RPMI8226 (cell line): ENCODE measurements around the gene TRIM67.
A peak's percentile ranks its signal among the peaks of the same experiment; 100 is the strongest.

ENCODE experiments used
- DNase-seq: peaks from one replicate; pipeline ENCODE4 v3.0.0-alpha.2; 2015

TRIM67 gene

DNA sequence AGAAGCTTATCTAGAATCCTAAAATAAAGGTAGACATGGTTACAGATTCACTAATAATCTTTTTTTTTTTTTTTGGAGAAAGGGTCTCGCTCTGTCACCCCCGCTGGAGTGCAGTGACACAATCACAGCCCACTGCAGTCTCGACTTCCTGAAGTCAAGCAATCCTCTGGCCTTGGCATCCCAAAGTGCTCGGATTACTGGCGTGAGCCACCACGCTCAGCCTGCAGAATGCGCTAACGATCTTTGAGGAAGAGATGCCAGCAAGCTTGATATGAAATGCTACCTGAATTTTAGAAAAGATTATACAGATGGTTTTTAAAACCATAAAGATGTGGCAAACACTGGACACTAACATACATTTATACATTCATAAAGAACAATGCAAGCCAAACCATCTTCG is 75.1 kb downstream of the TRIM67 start:
- no peak for DNase-seq

DNA sequence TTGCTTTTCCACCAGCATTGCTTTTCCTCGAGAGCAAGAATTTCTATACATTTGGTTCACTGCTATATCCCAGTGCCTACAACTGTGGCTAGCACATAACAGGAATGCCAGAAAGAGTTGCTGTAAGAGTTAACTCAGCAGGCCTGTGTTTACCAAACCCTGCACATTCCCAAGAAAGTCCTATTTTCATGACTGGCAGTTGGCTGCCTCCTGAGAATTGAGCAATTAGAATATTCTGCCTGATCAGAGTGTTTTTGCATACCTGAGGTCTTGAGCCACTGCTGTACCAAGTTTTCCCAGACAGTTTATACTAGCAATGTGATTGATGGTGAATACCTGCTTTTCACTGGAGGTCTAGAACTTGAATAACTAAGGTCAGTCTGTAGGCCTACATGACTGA is 76.4 kb downstream of the TRIM67 start:
- DNase-seq: no peak

DNA sequence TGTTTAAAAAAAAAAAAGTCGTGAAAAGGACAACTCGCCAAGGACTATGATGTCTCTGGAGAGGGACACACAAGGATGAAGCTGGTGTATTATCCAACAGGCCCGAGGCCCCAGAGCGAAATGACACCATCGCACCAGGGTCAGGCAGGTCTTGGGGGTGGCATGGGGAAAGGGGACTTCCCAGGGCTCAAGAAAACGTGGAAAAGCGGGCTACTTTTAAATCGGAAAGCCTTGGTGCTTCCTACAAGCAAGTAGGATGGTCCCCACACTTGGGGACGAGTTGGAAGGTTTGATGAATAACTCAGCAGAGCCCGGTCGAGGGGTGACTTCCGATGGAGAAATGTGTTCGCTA is 78.6 kb downstream of the TRIM67 start:
- no peak for DNase-seq

DNA sequence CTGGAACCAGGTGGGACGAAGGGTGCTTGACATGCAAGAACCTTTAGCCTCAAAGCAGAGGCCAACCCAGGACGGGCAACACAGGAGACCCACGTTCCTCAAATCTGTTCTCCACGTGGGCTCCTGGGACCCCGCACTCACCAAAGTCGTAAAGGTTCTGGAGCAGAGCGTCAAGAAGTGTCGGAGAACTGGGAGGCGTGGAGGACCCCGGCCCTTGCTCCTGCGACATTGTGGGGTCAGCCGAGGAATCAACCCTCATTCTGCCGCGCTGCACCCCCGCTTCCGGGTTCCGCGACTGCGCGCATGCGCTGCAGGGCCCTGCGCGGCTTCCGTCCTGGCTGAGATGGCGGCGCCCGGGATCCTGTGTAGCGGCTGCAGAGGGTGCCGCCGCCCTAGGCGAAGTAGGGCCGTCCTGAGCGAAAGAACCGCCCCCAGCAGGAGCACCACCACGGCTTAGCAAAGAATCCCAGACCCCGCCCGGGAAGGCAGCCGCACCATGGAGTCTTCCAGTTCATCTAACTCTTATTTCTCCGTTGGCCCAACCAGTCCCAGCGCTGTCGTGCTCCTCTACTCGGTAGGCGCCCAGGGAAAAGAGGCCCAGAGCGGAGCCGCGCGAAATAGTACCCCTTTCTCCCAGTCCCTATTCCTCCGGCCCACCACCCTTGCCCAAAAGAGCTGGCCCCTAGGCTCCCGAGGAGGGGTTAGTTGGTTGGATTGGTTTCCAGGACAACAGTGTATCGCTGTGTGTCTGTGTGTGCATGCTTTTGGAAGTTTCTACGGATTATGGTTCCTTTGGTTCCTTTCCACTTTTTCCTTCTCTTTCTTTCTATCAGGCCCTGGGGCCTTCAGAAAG is 79.3 kb downstream of the TRIM67 start, which contains the start of gene GNPAT:
TSS of gene GNPAT (plus strand) at position 330 of the 853 bp plus-strand sequence. CDS start at position 497, 167 bp downstream.
- peak; percentile 94 for DNase-seq

DNA sequence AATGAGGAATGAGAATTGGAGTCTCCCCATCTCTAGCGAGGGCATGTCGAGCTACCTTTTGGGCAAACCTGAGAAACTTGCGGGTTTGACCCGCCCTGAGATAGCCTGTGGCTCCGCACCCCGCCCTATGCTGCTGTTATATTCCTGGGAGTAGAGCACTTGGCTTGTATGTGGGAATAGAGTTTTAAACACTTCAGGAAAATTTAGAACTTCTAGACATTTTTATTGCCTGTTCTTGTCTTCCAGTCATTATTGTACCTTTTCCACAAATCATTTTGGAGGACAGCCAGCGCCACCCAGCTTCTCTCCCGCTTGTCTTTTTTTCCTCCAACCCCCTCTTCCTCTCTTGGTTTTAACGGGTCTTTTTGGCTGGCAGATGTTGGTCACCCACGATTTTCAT is 79.9 kb downstream of the TRIM67 start:
- peak; percentile 61 for DNase-seq

DNA sequence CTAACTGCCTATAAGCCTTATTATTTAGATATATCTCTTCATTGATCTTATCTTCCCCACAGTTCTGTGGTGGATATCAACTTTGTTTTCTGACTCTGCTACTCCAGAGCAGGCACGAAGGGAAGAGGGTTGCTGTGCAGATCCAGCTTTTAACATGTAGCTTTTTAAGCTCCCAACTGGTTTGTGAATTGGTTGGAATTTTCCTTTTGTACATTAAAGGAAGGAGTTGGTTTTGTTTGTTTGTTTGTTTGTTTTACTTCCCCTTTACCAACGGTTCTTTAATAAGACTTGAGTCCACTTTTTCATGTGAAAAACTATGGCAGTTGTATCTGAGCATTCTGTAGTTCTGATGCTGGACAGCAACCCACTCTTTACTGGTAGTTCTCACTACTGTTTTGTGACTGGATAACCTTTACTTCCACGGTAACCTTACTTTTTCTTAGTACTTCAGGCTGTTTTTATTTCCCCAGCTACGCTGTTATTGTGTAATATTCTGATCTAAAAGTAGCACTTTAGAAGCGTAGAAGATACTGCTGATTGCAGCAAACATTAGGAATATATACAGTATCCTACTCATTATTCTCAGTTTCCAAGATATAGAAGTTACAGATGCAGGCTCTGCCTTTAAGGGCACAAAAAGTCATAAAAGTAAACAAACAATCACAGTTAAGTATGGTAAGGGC is 80.8 kb downstream of the TRIM67 start:
- no peak for DNase-seq

DNA sequence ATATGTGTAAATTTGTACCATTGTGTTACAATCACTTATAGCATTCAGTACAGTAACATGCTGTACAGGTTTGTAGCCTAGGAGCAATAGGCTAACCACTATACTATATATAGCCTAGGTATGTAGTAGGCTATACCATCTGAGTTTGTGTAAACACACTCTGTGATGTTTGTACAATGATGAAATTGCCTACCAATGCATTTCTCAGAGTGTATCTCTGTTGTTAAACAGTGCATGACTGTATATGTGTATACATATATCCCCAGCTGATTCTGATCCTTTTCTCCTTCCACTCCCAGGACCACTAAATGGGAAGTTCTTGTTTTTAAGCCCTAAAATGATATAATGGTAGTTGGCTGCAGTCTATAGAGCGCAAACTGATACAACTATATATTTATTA is 86.9 kb downstream of the TRIM67 start:
- DNase-seq: no peak

DNA sequence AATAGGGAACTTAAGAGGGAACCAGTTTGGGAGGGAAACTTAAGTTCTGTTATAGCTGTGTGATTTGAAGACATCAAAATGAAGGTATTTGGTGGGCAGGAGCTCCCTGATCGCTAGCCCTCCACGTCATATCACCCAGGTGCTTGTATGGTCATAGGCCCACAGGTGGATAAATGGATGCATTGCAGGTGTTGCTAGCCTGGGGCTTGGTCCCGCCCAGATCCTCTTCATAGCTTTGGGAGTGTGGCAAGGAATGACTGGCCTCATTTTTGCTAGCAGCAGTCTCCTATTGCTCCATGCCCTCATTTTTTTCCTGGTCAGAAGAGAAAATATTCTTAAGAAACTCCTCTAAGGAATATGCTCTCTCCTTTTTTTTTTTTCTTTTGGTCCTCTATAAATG is 90.5 kb downstream of the TRIM67 start:
- no peak for DNase-seq

DNA sequence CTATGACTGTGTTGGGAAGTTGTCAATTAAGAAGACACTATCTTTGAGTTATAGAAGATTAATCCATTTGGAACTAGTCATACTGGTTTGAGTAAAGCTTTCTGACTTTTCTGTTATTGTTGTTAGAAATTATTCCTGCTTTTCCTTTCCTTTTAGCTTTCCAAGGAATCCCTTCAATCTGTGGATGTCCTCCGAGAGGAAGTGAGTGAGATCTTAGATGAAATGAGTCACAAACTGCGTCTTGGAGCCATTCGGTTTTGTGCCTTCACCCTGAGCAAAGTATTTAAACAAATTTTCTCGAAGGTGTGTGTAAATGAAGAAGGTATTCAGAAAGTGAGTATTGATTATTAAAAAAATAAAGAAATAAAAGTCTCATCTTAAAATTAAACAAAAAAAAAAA is 98.5 kb downstream of the TRIM67 start:
- DNase-seq: no peak

DNA sequence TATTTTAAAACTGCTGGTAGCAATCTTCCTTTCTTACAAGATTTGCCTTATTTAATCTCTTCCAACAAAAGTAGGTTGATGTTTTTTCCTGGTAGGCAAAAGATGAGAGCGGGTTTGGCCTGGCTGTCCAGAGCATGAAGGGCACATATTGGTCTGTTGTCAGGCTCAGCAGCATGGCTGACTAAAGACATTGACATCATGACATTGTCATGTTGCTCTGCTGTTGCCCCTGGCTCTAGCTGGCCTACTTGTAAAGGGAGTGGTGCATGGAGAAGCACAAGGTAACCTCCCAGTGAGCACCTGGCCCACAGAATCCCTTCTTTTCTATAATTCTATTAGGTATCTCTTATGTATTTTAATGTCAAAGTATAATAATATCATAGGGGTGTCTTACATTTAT is 102.8 kb downstream of the TRIM67 start:
- DNase-seq: no peak

DNA sequence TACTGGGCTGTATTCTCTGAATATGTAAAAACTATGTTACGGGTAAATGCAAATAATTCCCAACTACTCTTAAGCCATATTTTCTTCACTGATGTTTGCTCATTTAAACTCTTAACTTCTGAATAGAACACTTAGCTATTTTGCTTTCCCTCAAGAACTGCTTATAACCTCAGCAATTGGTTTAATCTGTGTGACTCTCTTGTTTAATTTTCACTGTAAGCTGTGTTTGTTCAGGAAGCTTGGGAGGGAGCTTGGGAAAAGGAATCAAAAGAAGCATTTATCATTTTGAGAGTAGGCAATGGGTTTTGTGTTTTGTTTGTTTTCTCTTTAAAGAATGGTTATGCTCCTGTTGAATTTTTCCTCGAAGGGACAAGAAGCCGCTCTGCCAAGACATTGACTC is 103.5 kb downstream of the TRIM67 start:
- DNase-seq: no peak

DNA sequence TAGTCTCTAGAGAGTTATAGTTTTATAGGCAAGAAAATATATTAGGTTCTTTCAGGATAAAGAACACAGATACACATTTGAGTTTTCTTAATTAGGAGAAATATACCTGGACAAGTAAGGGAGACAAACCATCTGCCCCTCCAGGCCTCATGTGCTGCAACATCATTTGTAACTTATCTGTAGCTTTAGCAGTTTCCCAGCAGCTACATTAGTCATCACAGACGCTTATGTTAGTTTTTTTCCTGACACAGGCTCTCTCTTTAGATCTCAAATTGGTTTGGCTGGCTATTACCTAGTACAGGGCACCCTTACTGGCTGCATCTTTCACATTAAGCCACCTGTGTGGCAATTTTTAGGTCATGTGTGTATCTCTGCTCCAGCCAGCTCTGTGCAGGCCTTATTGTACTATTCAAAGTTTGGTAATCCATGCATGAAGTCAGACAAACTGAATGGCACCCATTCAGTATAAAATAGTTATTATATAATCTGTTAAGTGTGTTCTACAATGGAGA is 105.0 kb downstream of the TRIM67 start:
- DNase-seq: no peak
